NCI-H1694 (cell line): ENCODE data around the gene TNNI2.
"Not testable (repeated sequence)": the region's sequence is repeated elsewhere in the genome, so short reads cannot be mapped to it uniquely, and the experiment has no call there.

Source experiments
- DNase-seq: peaks from one replicate; lab custom pipeline; 2025; lab: John Stamatoyannopoulos, UW

Gene TNNI2

GRCh38 chr11:1875093-1875850 lies 36.5 kb downstream of the TNNI2 start:
- DNase-seq, result no peak

- not testable (repeated sequence) for DNase-seq
These were observed 37.1 kb downstream of the TNNI2 start for GRCh38 chr11:1875851-1876301.

- no peak for DNase-seq
These were observed 37.7 kb downstream of the TNNI2 start for GRCh38 chr11:1876361-1877063.

GRCh38 chr11:1877211-1878136 lies 38.7 kb downstream of the TNNI2 start:
- DNase-seq, result no peak

- no peak for DNase-seq
These were observed 39.6 kb downstream of the TNNI2 start for GRCh38 chr11:1878137-1879031.

- no peak for DNase-seq
These were observed 40.7 kb downstream of the TNNI2 start for GRCh38 chr11:1879342-1879940.

- no peak for DNase-seq
These were observed 41.4 kb downstream of the TNNI2 start for GRCh38 chr11:1879941-1880720.

GRCh38 chr11:1880746-1881441 lies 42.1 kb downstream of the TNNI2 start:
- no peak for DNase-seq

GRCh38 chr11:1881442-1882264 lies 42.9 kb downstream of the TNNI2 start:
- no peak for DNase-seq

GRCh38 chr11:1882265-1883238 lies 43.8 kb downstream of the TNNI2 start:
- no peak for DNase-seq

GRCh38 chr11:1883346-1884302 lies 44.8 kb downstream of the TNNI2 start:
- no peak for DNase-seq

GRCh38 chr11:1884303-1884700 lies 45.5 kb downstream of the TNNI2 start:
- DNase-seq, result no peak

GRCh38 chr11:1886551-1886950 lies 47.8 kb downstream of the TNNI2 start:
- DNase-seq, result not testable (repeated sequence)

- no peak for DNase-seq
These were observed 48.9 kb downstream of the TNNI2 start for GRCh38 chr11:1887451-1888346.

- no peak for DNase-seq
These were observed 49.6 kb downstream of the TNNI2 start for GRCh38 chr11:1888347-1888753.
